K562 (cell line): ENCODE measurements around the gene HSD11B2. TPM values are rescaled to one million over a fixed set of nuclear protein-coding genes. Genes with fewer than 3 reads are reported as not detected.

ENCODE experiments used
- CBX2 ChIP-seq: fragments of 200-600 bp; sonication (generic); IDR thresholded peaks from one replicate; pipeline ENCODE4 v1.6.1; 2012; ENCODE audit warnings: mild to moderate bottlenecking, low read length, inconsistent platforms; ENCODE audit not compliant: insufficient read depth, poor library complexity, severe bottlenecking
- CCNT2 ChIP-seq: IDR thresholded peaks from 2 replicates; pipeline ENCODE4 v1.6.1; 2011; ENCODE audit warnings: borderline replicate concordance, low read depth, mild to moderate bottlenecking, moderate library complexity, mixed read lengths, low read length; ENCODE audit not compliant: insufficient read length; ENCODE audit errors: extremely low read depth
- CEBPB ChIP-seq: fragments of 450-650 bp; IDR thresholded peaks from 2 replicates; pipeline ENCODE4 v1.6.1; 2016; ENCODE audit warnings: missing genetic modification characterization, missing compliant biosample characterization
- CXXC5 ChIP-seq: fragments of 250-450 bp; sonication (Bioruptor Pico); IDR thresholded peaks from 2 replicates; pipeline ENCODE4 v1.8.0; 2022; ENCODE audit warnings: inconsistent platforms, mild to moderate bottlenecking, moderate library complexity
- E2F6 ChIP-seq, 2 experiments: IDR thresholded peaks; 2 replicates each; pipeline ENCODE4 v1.6.1; 2011; ENCODE audit warnings: borderline replicate concordance in 1 of 2, control low read depth in 1 of 2, low read depth in 1 of 2, low read length in 1 of 2, mild to moderate bottlenecking in 1 of 2, mixed read lengths in 1 of 2, moderate library complexity in 1 of 2; ENCODE audit not compliant: insufficient read depth in 1 of 2, insufficient read length in 1 of 2, poor library complexity in 1 of 2, severe bottlenecking in 1 of 2; ENCODE audit errors: extremely low read depth in 1 of 2
- FOS ChIP-seq: IDR thresholded peaks from 3 replicates; pipeline ENCODE4 v1.6.1; 2011; ENCODE audit not compliant: insufficient read length; ENCODE audit errors: extremely low read depth
- HEY1 ChIP-seq: fragments of 250-450 bp; sonication (Bioruptor Pico); IDR thresholded peaks from 2 replicates; pipeline ENCODE4 v1.5.0; 2020; ENCODE audit warnings: mild to moderate bottlenecking, moderate library complexity, borderline replicate concordance
- ID3 ChIP-seq, 2 experiments: fragments of 250-450 bp in 1 of 2; fragments of 450-650 bp in 1 of 2; sonication (Bioruptor Pico) in 1 of 2; IDR thresholded peaks; 2 replicates each; pipeline versions ENCODE4 v1.6.1 to v1.8.0; 2016 to 2021; ENCODE audit warnings: mild to moderate bottlenecking in 2 of 2, moderate library complexity in 2 of 2, missing compliant biosample characterization in 1 of 2, missing genetic modification characterization in 1 of 2
- MAFK ChIP-seq: IDR thresholded peaks from 2 replicates; pipeline ENCODE4 v1.6.1; 2011; ENCODE audit warnings: low read length, improper control_type of control experiment
- NCOA6 ChIP-seq: fragments of 450-650 bp; IDR thresholded peaks from 2 replicates; pipeline ENCODE4 v1.6.1; 2017; ENCODE audit warnings: mild to moderate bottlenecking
- NR1H2 ChIP-seq: sonication (generic); formaldehyde crosslinking; IDR thresholded peaks from 2 replicates; pipeline ENCODE4 v1.4.0; 2020; ENCODE audit warnings: mild to moderate bottlenecking, missing genetic modification reagents
- POLR2G ChIP-seq: fragments of 200-400 bp; formaldehyde crosslinking; IDR thresholded peaks from 2 replicates; pipeline ENCODE4 v1.6.1; 2017; ENCODE audit warnings: low read depth, mild to moderate bottlenecking, antibody characterized with exemption, low read length, moderate library complexity
- SFPQ ChIP-seq: fragments of 200-400 bp; formaldehyde crosslinking; IDR thresholded peaks from 2 replicates; pipeline ENCODE4 v1.6.1; 2017; ENCODE audit warnings: mild to moderate bottlenecking, low read depth, low read length, moderate library complexity
- SIN3A ChIP-seq, 2 experiments: fragments of 150-350 bp in 1 of 2; IDR thresholded peaks; 2 replicates each; pipeline ENCODE4 v1.6.1; 2011 to 2016; ENCODE audit warnings: borderline replicate concordance in 2 of 2, low read depth in 2 of 2, low read length in 2 of 2, mild to moderate bottlenecking in 2 of 2, moderate library complexity in 2 of 2; ENCODE audit not compliant: control insufficient read depth in 1 of 2
- SIX5 ChIP-seq, 2 experiments: IDR thresholded peaks; 2 replicates each; pipeline ENCODE4 v1.6.1; 2011; ENCODE audit warnings: low read length in 2 of 2, borderline replicate concordance in 1 of 2, low read depth in 1 of 2, mild to moderate bottlenecking in 1 of 2, moderate library complexity in 1 of 2; ENCODE audit not compliant: insufficient read depth in 1 of 2
- TBP ChIP-seq: optimal IDR thresholded peaks from 2 replicates; pipeline ENCODE3; 2011; ENCODE audit warnings: low read depth, low read length, improper control_type of control experiment
- UBTF ChIP-seq, 2 experiments: IDR thresholded peaks; 2 replicates each; pipeline ENCODE4 v1.6.1; 2012; ENCODE audit warnings: improper control_type of control experiment in 2 of 2, low read depth in 2 of 2, low read length in 2 of 2, borderline replicate concordance in 1 of 2
- ZFX ChIP-seq: sonication (generic); formaldehyde crosslinking; IDR thresholded peaks from 2 replicates; pipeline ENCODE4 v1.8.0; 2022; ENCODE audit warnings: mild to moderate bottlenecking, missing genetic modification reagents, moderate library complexity
- ZNF780A ChIP-seq: fragments of 250-450 bp; sonication (Bioruptor Pico); IDR thresholded peaks from 2 replicates; pipeline ENCODE4 v1.5.0; 2021; ENCODE audit warnings: mild to moderate bottlenecking
- polyA plus RNA-seq, 8 experiments: library from polyadenylated mRNA; depleted of rRNA in 4 of 8; stranded (reverse) in 5 of 8; unstranded in 3 of 8; fragments of >200 nt; fragmentation: Nextera tagmentation in 2 of 8; fragmentation: Illumina TruSeq in 1 of 8; extraction: Ambion mirVana in 2 of 8; extraction: Trizol in 1 of 8; gene quantifications; 2 replicates each; pipeline versions ENCODE4 v1.2.1 to v1.2.3, GENCODE V29; 2011 to 2014; ENCODE audit warnings: inconsistent platforms in 1 of 8, missing spikeins in 1 of 8
- total RNA-seq, 7 experiments: library from RNA; depleted of rRNA in 6 of 7; stranded (reverse); fragments of >200 nt in 6 of 7; fragmentation: Illumina TruSeq in 2 of 7; extraction: Trizol in 2 of 7; gene quantifications; 2 replicates each; pipeline versions ENCODE4 v1.2.1 to v1.2.3, GENCODE V29; 2011 to 2021; ENCODE audit warnings: low replicate concordance in 1 of 7

HSD11B2 gene
- total and polyA plus RNA-seq, 9 of the 15 experiments (the other 6 are each of a cell fraction or from before 2014, with no cell fraction given) = 0.08 to 2.0 (median 0.79) TPM

GRCh38 chr16:67430977-67431774 lies at the start of gene HSD11B2 (continued):
- TF ChIP-seq ID3 (CRISPR knock-in tag; IDR thresholded peaks at IDR 0.05) (no peak), ID3 (tag; IDR thresholded peaks at IDR 0.05) (0 out of 2 replicates have a peak, but pooled peaks have one; percentile 54), UBTF (IDR thresholded peaks at IDR 0.05; ENCODE audit: borderline replicate concordance in 1 of 2, low read depth in 2 of 2, low read length in 2 of 2) (peak; percentile 45 to 70; a peak in 3 of 4 replicates), TBP (peak; percentile 13), POLR2G (peak; percentile 47; the same call in 1 of the 2 replicates), NCOA6 (no peak), SIN3A (IDR thresholded peaks at IDR 0.05; ENCODE audit: borderline replicate concordance in 2 of 2, control insufficient read depth in 1 of 2, low read depth in 2 of 2, low read length in 2 of 2) (peak in 1 of 2 experiments; percentile 13; a peak in 1 of 4 replicates), SFPQ (no peak), CCNT2 (peak; percentile 55), CBX2 (no peak), ZFX (peak; percentile 23; the same call in 1 of the 2 replicates), FOS (no peak), NR1H2 (CRISPR knock-in tag) (no peak), CEBPB (tag) (no peak), SIX5 (IDR thresholded peaks at IDR 0.05; ENCODE audit: borderline replicate concordance in 1 of 2, insufficient read depth in 1 of 2, low read depth in 1 of 2, low read length in 2 of 2) (no peak), MAFK (no peak), E2F6 (IDR thresholded peaks at IDR 0.05; ENCODE audit: borderline replicate concordance in 1 of 2, extremely low read depth in 1 of 2, insufficient read depth in 1 of 2, insufficient read length in 1 of 2, low read depth in 1 of 2, low read length in 1 of 2, poor library complexity in 1 of 2, severe bottlenecking in 1 of 2) (peak in 1 of 2 experiments; percentile 76), CXXC5 (CRISPR knock-in tag) (peak; percentile 56; the same call in 1 of the 2 replicates), HEY1 (CRISPR knock-in tag) (no peak), ZNF780A (CRISPR knock-in tag) (no peak)
